ENCODE data around the gene CYP2C19.
"Not testable (repeated sequence)": the region's sequence is repeated elsewhere in the genome, so short reads cannot be mapped to it uniquely, and the experiment has no call there.

Gene CYP2C19

DNA sequence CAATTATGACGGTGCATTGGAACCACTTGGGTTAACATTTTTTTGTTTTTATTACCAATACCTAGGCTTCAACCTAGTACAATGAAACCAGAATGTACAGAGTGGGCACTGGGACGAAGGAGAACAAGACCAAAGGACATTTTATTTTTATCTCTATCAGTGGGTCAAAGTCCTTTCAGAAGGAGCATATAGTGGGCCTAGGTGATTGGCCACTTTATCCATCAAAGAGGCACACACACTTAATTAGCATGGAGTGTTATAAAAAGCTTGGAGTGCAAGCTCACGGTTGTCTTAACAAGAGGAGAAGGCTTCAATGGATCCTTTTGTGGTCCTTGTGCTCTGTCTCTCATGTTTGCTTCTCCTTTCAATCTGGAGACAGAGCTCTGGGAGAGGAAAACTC, at the start of gene CYP2C19:
Gene CYP2C19, plus strand, starts transcription at position 289 of the 400 bp plus-strand sequence. Its CDS starts 25 bp downstream, at position 314.
- no peak for DNase-seq (ENCODE audit: low read depth)

DNA sequence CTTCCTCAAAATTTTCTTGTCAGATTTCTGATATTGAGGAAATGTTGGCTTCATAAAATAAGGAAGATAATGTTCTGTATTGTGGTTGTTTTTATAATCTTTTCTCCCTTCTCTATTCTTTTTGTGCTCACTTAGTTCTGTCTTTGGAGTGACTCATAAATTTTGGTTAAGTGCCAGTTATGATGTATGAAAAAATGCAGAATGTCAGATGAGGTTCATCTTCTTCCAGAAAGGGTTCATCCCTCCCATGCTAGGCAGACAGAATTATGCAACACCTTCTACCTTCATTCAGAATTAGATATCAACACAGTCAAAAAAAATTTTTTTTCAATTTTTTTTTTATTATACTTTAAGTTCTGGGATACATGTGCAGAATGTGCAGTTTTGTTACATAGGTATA, 36.6 kb upstream of the CYP2C19 start:
- DNase-seq (ENCODE audit: low read depth): no peak

GRCh38 chr10:94735197-94735596, 27.3 kb upstream of the CYP2C19 start:
- DNase-seq (ENCODE audit: low read depth): no peak

- no peak for DNase-seq (ENCODE audit: low read depth)
Measured at GRCh38 chr10:94738588-94738987, 23.9 kb upstream of the CYP2C19 start.

- DNase-seq (ENCODE audit: low read depth): no peak
Measured at GRCh38 chr10:94747137-94747536, 15.3 kb upstream of the CYP2C19 start.

DNA sequence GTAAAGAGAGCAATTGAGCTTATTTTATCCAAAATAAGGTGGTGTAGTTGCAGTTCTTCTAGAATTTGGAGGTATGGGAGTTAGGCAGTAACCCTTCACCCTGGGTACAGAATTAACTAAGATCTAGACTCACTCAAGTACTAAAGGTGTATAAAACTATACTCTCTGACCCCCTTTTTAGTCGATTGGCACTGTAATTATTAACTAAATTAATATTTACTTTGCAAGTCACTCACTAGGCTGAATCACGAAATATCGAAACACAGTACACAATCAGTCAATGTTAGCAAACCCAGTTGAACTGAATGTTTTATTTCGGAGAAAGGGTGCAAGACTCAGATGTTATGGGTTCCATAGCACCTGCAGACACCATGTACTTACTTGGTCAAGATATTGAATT, 14.6 kb upstream of the CYP2C19 start:
- no peak for DNase-seq (ENCODE audit: low read depth)

- DNase-seq (ENCODE audit: low read depth): no peak
Measured at GRCh38 chr10:94757916-94758315, 4.6 kb upstream of the CYP2C19 start.

DNA sequence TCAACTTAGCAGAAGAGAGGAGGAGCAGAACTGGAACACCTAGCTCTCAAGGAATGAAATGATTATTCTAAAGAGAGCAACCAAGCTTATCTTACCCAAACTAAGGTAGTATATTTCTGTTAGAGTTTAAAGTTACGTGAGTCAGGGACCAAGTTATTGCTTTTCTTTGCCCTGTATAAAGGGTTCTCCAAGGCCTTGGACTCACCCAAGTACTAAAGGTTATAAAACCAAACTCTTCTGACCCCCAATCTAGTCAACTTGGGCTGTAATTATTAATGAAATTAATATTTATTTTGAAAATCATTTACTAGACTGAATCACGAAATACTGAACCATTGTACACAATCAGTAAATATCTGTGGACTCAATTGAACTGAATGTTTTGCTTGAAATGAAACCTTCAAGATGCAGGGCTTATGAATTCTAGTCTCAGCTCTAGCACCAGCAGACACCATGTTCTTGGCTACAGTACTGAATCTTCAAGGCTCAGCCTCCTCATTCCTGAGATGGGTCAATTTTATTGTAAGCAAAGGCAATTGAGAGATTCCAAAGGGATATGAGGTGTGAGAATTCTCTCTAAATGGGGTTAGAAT, 1.8 kb upstream of the CYP2C19 start:
- no peak for DNase-seq (ENCODE audit: low read depth)

- DNase-seq (ENCODE audit: low read depth): not testable (repeated sequence)
Measured at GRCh38 chr10:94775425-94775824, 12.9 kb downstream of the CYP2C19 start.

GRCh38 chr10:94777886-94778458, 15.5 kb downstream of the CYP2C19 start:
- DNase-seq (ENCODE audit: low read depth): no peak

DNA sequence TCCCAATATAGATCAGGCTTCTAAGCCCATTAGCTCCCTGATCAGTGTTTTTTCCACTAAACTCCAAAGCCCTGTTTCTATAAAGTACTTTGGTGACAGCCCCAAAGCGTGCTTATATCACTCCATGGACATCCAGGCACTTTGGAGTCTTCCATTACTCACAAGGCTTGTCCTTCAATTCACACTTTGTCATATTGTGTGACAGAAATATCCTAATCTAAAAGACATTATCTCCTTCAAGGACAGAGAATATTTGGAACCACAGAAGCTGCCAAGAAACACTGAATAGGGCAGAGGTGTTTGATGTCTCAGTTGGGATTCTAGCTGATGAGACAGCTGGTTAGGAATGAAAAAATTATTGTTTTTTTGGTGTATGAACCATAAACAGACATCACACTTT, 18.4 kb downstream of the CYP2C19 start:
- DNase-seq (ENCODE audit: low read depth): no peak

DNA sequence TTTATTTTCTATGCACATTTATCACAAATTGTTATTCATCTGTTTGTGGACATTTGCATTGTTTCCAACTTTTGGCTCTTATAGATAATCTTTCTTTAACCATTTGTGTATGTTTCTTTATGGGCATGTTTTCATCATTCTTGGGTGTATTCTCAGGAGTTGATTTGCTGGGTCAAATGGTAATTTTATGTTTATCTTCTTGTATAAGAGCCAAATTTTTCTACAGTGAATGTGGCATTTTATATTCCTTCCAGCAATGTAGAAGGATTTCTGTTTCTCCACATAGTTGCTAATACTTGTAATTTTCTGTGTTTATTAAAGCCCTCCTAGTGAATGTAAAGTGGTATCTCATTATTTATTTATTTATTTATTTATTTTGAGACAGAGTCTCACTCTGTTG, 21.8 kb downstream of the CYP2C19 start:
- no peak for DNase-seq (ENCODE audit: low read depth)

- no peak for DNase-seq (ENCODE audit: low read depth)
Measured at GRCh38 chr10:94785211-94785610, 22.7 kb downstream of the CYP2C19 start.

- DNase-seq (ENCODE audit: low read depth): not testable (repeated sequence)
Measured at GRCh38 chr10:94800551-94800950, 38.1 kb downstream of the CYP2C19 start.

DNA sequence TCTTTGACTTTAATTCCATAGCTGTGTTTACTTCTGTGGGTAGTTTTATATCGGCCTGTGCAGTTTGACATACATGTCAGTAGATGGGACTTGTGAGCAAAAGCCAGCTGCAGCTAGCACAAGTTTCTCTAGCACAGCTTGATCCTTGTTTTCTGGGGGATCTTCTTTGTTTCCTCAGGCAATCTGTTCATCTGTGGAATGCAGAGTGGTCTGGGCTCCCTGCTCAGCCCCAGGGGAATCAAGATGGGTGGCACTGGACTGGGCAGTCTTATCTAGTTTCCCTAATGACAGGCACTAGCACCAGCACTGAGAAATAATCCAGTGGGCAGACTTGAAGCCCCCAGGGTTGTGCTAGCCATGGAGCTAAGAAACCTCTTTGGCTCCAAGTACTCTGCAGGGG, 40.8 kb downstream of the CYP2C19 start:
- no peak for DNase-seq (ENCODE audit: low read depth)

GRCh38 chr10:94830025-94830424, 67.5 kb downstream of the CYP2C19 start:
- DNase-seq (ENCODE audit: low read depth): not testable (repeated sequence)

GRCh38 chr10:94846204-94846603, 83.7 kb downstream of the CYP2C19 start:
- DNase-seq (ENCODE audit: low read depth): no peak

- DNase-seq (ENCODE audit: low read depth): no peak
Measured at GRCh38 chr10:94850766-94851165, 88.3 kb downstream of the CYP2C19 start.

DNA sequence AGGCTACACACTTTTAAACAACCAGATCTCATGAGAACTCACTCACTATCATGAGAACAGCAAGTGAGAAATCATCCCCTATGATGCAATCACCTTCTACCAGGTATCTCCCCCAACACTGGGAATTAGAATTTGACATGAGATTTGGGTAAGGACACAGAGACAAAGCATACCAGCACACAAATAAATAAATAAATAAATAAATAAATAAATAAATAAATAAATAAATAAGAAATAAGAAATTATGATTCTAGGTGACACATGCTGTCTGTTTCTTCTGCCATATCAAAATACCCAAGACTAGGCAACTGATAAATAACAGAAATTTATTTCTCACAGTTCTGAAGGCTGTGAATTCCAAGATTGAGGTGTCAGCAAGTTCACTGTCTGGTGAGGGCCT, 88.8 kb downstream of the CYP2C19 start:
- DNase-seq (ENCODE audit: low read depth): no peak

DNA sequence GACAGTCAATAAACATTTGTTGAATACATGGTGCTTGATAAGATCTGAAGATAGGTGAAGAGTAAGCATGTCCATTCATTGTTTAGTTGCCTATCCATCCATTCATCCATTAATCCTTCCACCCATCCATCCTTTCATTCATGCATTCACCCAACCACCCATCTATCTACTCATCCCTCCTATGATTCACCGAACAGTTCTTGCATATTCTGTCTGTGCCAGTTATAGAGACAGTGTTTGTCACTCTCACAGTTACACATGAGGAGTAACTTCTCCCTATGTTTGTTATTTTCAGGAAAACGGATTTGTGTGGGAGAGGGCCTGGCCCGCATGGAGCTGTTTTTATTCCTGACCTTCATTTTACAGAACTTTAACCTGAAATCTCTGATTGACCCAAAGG, 90.0 kb downstream of the CYP2C19 start:
- no peak for DNase-seq (ENCODE audit: low read depth)

DNA sequence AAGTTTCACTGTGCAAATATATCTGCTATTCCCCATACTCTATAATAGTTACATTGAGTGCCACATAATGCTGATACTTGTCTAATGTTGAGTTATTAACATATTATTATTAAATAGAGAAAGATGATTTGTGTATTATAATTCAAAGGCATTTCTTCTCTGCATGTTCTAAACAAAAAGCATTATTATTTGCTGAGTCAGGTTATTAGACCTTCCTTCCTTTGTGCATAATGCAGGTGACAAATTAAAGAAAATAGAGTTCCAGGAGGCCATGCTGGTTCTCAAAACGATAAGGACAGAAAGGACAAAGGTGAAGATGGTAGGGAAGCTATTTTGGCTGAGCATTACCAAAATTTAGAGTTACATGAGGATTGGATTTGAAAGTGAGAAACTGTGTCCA, 90.6 kb downstream of the CYP2C19 start:
- DNase-seq (ENCODE audit: low read depth): no peak

DNA sequence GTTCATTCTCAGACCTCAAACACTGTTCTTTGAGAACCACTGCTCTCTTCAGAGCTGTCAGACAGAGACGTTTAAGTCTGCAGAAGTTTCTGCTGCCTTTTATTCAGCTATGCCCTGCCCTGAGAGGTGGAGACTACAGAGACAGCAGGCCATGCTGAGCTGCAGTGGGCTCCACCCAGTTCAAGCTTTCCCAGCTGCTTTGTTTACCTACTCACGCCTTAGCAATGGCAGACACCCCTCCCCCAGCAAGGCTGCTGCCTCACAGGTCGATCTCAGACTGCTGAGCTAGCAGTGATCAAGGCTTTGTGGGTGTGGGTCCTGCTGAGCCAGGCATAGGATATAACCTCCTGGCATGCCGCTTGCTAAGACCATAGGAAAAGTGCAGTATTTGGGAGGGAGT, 95.5 kb downstream of the CYP2C19 start:
- DNase-seq (ENCODE audit: low read depth): no peak

- no peak for DNase-seq (ENCODE audit: low read depth)
Measured at GRCh38 chr10:94859086-94859485, 96.6 kb downstream of the CYP2C19 start.

- no peak for DNase-seq (ENCODE audit: low read depth)
Measured at GRCh38 chr10:94878649-94879048, 116.2 kb downstream of the CYP2C19 start.
